GM19099 (cell line): ENCODE measurements around the gene PANK1.

Experiments
- POLR2A ChIP-seq: IDR thresholded peaks from 3 replicates; pipeline ENCODE4 v1.6.1; 2011; ENCODE audit warnings: low read depth; ENCODE audit not compliant: insufficient read length; ENCODE audit errors: extremely low read depth

Gene PANK1

GRCh38 chr10:89567576-89568245 lies 77.3 kb downstream of the PANK1 start:
- TF ChIP-seq POLR2A: no peak

GRCh38 chr10:89566992-89567391 lies 78.0 kb downstream of the PANK1 start:
- no peak for TF ChIP-seq POLR2A

GRCh38 chr10:89566095-89566950 lies 78.7 kb downstream of the PANK1 start:
- no peak for TF ChIP-seq POLR2A

- TF ChIP-seq POLR2A: no peak
These were observed 79.9 kb downstream of the PANK1 start for GRCh38 chr10:89565180-89565579.

GRCh38 chr10:89563861-89564478 lies 81.1 kb downstream of the PANK1 start:
- TF ChIP-seq POLR2A: no peak

- TF ChIP-seq POLR2A: no peak
These were observed 81.7 kb downstream of the PANK1 start for GRCh38 chr10:89563311-89563710.

GRCh38 chr10:89556600-89556999 lies 88.4 kb downstream of the PANK1 start:
- no peak for TF ChIP-seq POLR2A

- no peak for TF ChIP-seq POLR2A
These were observed 89.2 kb downstream of the PANK1 start for GRCh38 chr10:89555688-89556445.

- TF ChIP-seq POLR2A: no peak
These were observed 90.6 kb downstream of the PANK1 start for GRCh38 chr10:89554433-89554832.

GRCh38 chr10:89553064-89553734 lies 91.8 kb downstream of the PANK1 start:
- no peak for TF ChIP-seq POLR2A

GRCh38 chr10:89552213-89552612 lies 92.8 kb downstream of the PANK1 start:
- TF ChIP-seq POLR2A: no peak

GRCh38 chr10:89550509-89550908 lies 94.5 kb downstream of the PANK1 start:
- no peak for TF ChIP-seq POLR2A

GRCh38 chr10:89549510-89549909 lies 95.5 kb downstream of the PANK1 start:
- no peak for TF ChIP-seq POLR2A

GRCh38 chr10:89548673-89549072 lies 96.4 kb downstream of the PANK1 start:
- TF ChIP-seq POLR2A: no peak

GRCh38 chr10:89547853-89548513 lies 97.1 kb downstream of the PANK1 start:
- TF ChIP-seq POLR2A: no peak

- TF ChIP-seq POLR2A: no peak
These were observed 101.2 kb downstream of the PANK1 start for GRCh38 chr10:89543841-89544240.
